Left lung (tissue), 10 donors: ENCODE results near the gene ODF2. TPM values are rescaled to one million over a fixed set of nuclear protein-coding genes. Genes with fewer than 3 reads are reported as not detected.
"Not testable (repeated sequence)": the region's sequence is repeated elsewhere in the genome, so short reads cannot be mapped to it uniquely, and the experiment has no call there.

Source experiments
- ATAC-seq: fragments of 200-7000 bp; cut with Tn5 transposase; one replicate; pipeline ENCODE4 v1.9.1; 2020; ENCODE audit warnings: moderate library complexity
- DNase-seq, 4 donors: peaks; one replicate each; pipeline ENCODE4 v3.0.0-alpha.2; 2013 to 2020
- H3K27ac ChIP-seq, 2 donors: fragments of 200-600 bp; sonication (generic) in 1 of 2; one replicate each; pipeline versions ENCODE4 v1.5.0 to v1.8.0; 2020 to 2021
- H3K27me3 ChIP-seq, 2 donors: fragments of 200-600 bp; sonication (generic) in 1 of 2; one replicate each; pipeline versions ENCODE4 v1.5.0 to v1.8.0; 2020 to 2021
- H3K36me3 ChIP-seq, 2 donors: fragments of 200-600 bp; sonication (generic) in 1 of 2; one replicate each; pipeline versions ENCODE4 v1.5.0 to v1.8.0; 2020 to 2021
- H3K4me1 ChIP-seq, 2 donors: fragments of 200-600 bp; one replicate each; pipeline ENCODE4 v1.8.0; 2021
- H3K4me3 ChIP-seq, 2 donors: fragments of 200-600 bp; sonication (generic) in 1 of 2; one replicate each; pipeline versions ENCODE4 v1.5.0 to v1.8.0; 2020 to 2021; ENCODE audit warnings: mild to moderate bottlenecking in 1 of 2
- H3K9me3 ChIP-seq, 2 donors: fragments of 200-600 bp; sonication (generic) in 1 of 2; one replicate each; pipeline versions ENCODE4 v1.5.0 to v1.8.0; 2020 to 2021
- CTCF ChIP-seq, 2 donors: fragments of 200-600 bp; sonication (generic) in 1 of 2; IDR thresholded peaks; one replicate each; pipeline versions ENCODE4 v1.5.0 to v1.8.0; 2021; ENCODE audit warnings: antibody characterized with exemption in 2 of 2
- intact Hi-C, 2 donors: fragments of 100-400 bp; cut with DNase I; formaldehyde crosslinking; loops; one replicate each; pipeline versions ENCODE4 v1.11.2 to v1.14.2; 2022
- polyA plus RNA-seq, 6 donors: library from polyadenylated mRNA; unstranded; fragments of 120-200 nt; gene quantifications; one replicate each; pipeline ENCODE4 v1.2.1, GENCODE V29; 2013; ENCODE audit not compliant: insufficient read length in 6 of 6
- total RNA-seq, 2 donors: library from RNA; stranded (reverse); fragmentation: NEBNext Ultra II Directional; extraction: Animal tissue kit (Norgen Biotek cat#: 25700); gene quantifications; one replicate each; pipeline ENCODE4 v1.2.1, GENCODE V29; 2021
- donor health status: DM: no; HTN: yes; CAD: no.
- donor health status: DM: no; HTN: no; CAD: no.

Gene ODF2
- total and polyA plus RNA-seq, 8 donors: 21.0 to 70.3 (median 61.0) TPM

- peak; percentile 93 for ATAC-seq
- Histone ChIP-seq H3K4me1 (peaks cover 14 to 26% of the 10 kb centered on the region in 2 donors), H3K9me3 (no peaks in the 10 kb centered on the region), H3K27ac (peak overlapping the region; percentile 15 to 54), H3K4me3 (peak overlapping the region; percentile 90 to 96), H3K36me3 (no peaks in the 10 kb centered on the region), H3K27me3 (peaks cover 5 to 69% of the 10 kb centered on the region in 2 donors)
- TF ChIP-seq CTCF (IDR thresholded peaks at IDR 0.05): peak; percentile 72 to 79
- peak; percentile 72 to 95 (median 80) for DNase-seq
- intact Hi-C loops: no loop called here
These were observed 35.7 kb upstream of the ODF2 start for GRCh38 chr9:128420060-128420650.

GRCh38 chr9:128420651-128421481 lies 34.9 kb upstream of the ODF2 start, which contains the start of gene CERCAM:
Gene CERCAM, plus strand, starts transcription at chr9:128420857. Its CDS starts 21 bp downstream, at chr9:128420878.
- no peaks in the 10 kb centered on the region for H3K36me3 ChIP-seq
- H3K9me3 ChIP-seq: no peaks in the 10 kb centered on the region
- DNase-seq (peak in 3 of 4 donors; percentile 55 to 86 (median 72)), ATAC-seq (peak; percentile 90)
- H3K4me1 ChIP-seq: peaks cover 14 to 26% of the 10 kb centered on the region in 2 donors
- H3K27ac ChIP-seq: peak within 1 kb of the TSS; percentile 15 to 54
- peaks cover 5 to 62% of the 10 kb centered on the region in 2 donors for H3K27me3 ChIP-seq
- no peak for TF ChIP-seq CTCF (IDR thresholded peaks at IDR 0.05)
- intact Hi-C loops: no loop called here
- H3K4me3 ChIP-seq: peak within 1 kb of the TSS; percentile 90 to 96

- Histone ChIP-seq H3K36me3 (no peaks in the 10 kb centered on the region), H3K4me3 (peak overlapping the region; percentile 90 to 96), H3K4me1 (peaks cover 14 to 26% of the 10 kb centered on the region in 2 donors), H3K27me3 (peaks cover 5 to 55% of the 10 kb centered on the region in 2 donors), H3K27ac (peak overlapping the region in 1 of 2 donors; percentile 48), H3K9me3 (no peaks in the 10 kb centered on the region)
- ATAC-seq (peak; percentile 5), DNase-seq (no peak)
- no peak for TF ChIP-seq CTCF (IDR thresholded peaks at IDR 0.05)
- intact Hi-C loops: no loop called here
These were observed 34.3 kb upstream of the ODF2 start for GRCh38 chr9:128421482-128421996.

- H3K36me3 ChIP-seq, intact Hi-C loops, H3K9me3 ChIP-seq, H3K27ac ChIP-seq, ATAC-seq, DNase-seq: not testable (repeated sequence)
- Histone ChIP-seq H3K4me1 (peaks cover 14 to 26% of the 10 kb centered on the region in 2 donors), H3K4me3 (peak overlapping the region in 1 of 2 donors; percentile 96), H3K27me3 (peaks cover 5 to 49% of the 10 kb centered on the region in 2 donors)
These were observed 33.6 kb upstream of the ODF2 start for GRCh38 chr9:128422022-128422782.

GRCh38 chr9:128422783-128423150 lies 33.0 kb upstream of the ODF2 start:
- peaks cover 14 to 26% of the 10 kb centered on the region in 2 donors for H3K4me1 ChIP-seq
- no peak for TF ChIP-seq CTCF (IDR thresholded peaks at IDR 0.05)
- no peak overlapping the region for H3K27ac ChIP-seq
- H3K9me3 ChIP-seq: no peaks in the 10 kb centered on the region
- ATAC-seq: no peak
- H3K27me3 ChIP-seq: peaks cover 5 to 43% of the 10 kb centered on the region in 2 donors
- no peak overlapping the region for H3K4me3 ChIP-seq
- H3K36me3 ChIP-seq: no peaks in the 10 kb centered on the region
- DNase-seq: no peak
- intact Hi-C loops: no loop called here

- Histone ChIP-seq H3K27me3 (peaks cover 5 to 37% of the 10 kb centered on the region in 2 donors), H3K4me1 (peaks cover 14 to 26% of the 10 kb centered on the region in 2 donors)
- DNase-seq, intact Hi-C loops, H3K9me3 ChIP-seq, H3K4me3 ChIP-seq, H3K36me3 ChIP-seq, ATAC-seq, H3K27ac ChIP-seq: not testable (repeated sequence)
These were observed 32.5 kb upstream of the ODF2 start for GRCh38 chr9:128423356-128423755.
